PC-9 (cell line): ENCODE measurements around the gene ANKRD13B.

Experiments used
- CTCF ChIP-seq: fragments of 200-600 bp; sonication (generic); conservative IDR thresholded peaks from 2 replicates; pipeline ENCODE4 v1.6.1; 2017; ENCODE audit warnings: mixed run types, antibody characterized with exemption, mild to moderate bottlenecking, moderate library complexity
- EZH2 ChIP-seq: fragments of 200-600 bp; sonication (generic); IDR thresholded peaks from 2 replicates; pipeline ENCODE4 v1.8.0; 2017; ENCODE audit warnings: antibody characterized with exemption, low read depth

GRCh38 chr17:29618272-29619065 is 25.5 kb downstream of the ANKRD13B start:
- TF ChIP-seq CTCF = no peak
- no peak for TF ChIP-seq EZH2
